ENCODE measurements around the gene OPTC.

OPTC gene

DNA sequence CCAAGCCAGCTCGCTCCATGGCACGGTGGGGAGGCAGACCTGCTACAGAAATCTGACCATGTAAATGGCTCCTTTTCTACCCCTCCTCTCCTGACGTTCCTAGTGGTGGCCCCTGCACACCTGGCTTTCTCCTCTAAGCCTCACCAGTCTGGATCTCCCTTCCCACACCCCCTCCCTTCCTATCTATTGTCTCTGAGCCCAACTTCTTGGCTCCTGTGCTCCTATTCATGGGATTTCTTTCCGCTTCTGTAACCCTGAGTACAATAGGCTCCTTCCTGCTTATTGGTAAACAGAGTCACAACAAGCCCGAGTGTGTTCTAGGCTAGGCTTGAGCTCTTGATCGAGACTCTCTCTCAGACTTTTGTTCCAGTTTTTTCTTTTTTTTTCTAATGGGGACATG lies 17.6 kb downstream of the OPTC start:
- Histone ChIP-seq H3K79me2 (ENCODE audit: insufficient read depth, low read length) (no peaks in the 10 kb centered on the region), H3K9me3 (ENCODE audit: insufficient read depth, low read length) (no peaks in the 10 kb centered on the region), H4K20me1 (ENCODE audit: low read depth, low read length) (no peaks in the 10 kb centered on the region), H3F3A (ENCODE audit: insufficient read depth) (no peaks in the 10 kb centered on the region), H3K27ac (ENCODE audit: low read depth, low read length) (no peak overlapping the region), H3K27me3 (ENCODE audit: low read length) (no peaks in the 10 kb centered on the region), H3K4me3 (ENCODE audit: insufficient read depth, low read length, poor library complexity, severe bottlenecking) (no peak overlapping the region), H3K9ac (ENCODE audit: low read length) (no peak overlapping the region), H3K36me3 (ENCODE audit: low read length) (no peaks in the 10 kb centered on the region), H3K4me2 (ENCODE audit: low read depth, low read length, poor library complexity, severe bottlenecking) (no peak overlapping the region), H3K9me2 (replicated peaks; ENCODE audit: insufficient read depth, low read length) (no peaks in the 10 kb centered on the region), H2AFZ (ENCODE audit: low read depth, low read length, severe bottlenecking) (no peak overlapping the region)
- no peak for TF ChIP-seq EZH2phosphoT487 (conservative IDR thresholded peaks at IDR 0.05; ENCODE audit: low read length)
- TF ChIP-seq, protein P1, sequence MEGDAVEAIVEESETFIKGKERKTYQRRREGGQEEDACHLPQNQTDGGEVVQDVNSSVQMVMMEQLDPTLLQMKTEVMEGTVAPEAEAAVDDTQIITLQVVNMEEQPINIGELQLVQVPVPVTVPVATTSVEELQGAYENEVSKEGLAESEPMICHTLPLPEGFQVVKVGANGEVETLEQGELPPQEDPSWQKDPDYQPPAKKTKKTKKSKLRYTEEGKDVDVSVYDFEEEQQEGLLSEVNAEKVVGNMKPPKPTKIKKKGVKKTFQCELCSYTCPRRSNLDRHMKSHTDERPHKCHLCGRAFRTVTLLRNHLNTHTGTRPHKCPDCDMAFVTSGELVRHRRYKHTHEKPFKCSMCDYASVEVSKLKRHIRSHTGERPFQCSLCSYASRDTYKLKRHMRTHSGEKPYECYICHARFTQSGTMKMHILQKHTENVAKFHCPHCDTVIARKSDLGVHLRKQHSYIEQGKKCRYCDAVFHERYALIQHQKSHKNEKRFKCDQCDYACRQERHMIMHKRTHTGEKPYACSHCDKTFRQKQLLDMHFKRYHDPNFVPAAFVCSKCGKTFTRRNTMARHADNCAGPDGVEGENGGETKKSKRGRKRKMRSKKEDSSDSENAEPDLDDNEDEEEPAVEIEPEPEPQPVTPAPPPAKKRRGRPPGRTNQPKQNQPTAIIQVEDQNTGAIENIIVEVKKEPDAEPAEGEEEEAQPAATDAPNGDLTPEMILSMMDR (IDR thresholded peaks at IDR 0.05; ENCODE audit: insufficient read depth, low read length, poor library complexity, severe bottlenecking): no peak

DNA sequence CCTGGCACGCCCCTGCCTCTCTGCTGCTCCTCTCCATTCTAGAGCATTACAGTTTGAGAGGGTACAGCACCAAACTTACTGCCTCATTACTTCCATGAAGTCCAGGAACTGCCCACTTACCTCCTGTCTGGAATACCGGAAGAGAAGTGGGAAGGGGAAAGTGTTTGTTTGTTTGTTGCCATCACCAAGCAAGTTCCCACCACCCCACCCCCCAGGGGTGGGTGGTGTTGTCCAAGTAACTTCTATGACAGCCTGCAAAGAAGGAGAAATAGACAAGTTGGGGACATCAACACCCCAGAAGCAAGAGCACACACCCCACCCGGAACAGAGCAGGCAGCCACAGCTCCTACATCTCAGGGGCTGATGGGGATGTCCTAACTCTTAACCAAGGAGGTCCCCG lies 18.0 kb downstream of the OPTC start:
- Histone ChIP-seq H3K9me2 (replicated peaks; ENCODE audit: insufficient read depth, low read length) (no peaks in the 10 kb centered on the region), H2AFZ (ENCODE audit: low read depth, low read length, severe bottlenecking) (no peak overlapping the region), H3K27ac (ENCODE audit: low read depth, low read length) (no peak overlapping the region), H3F3A (ENCODE audit: insufficient read depth) (no peaks in the 10 kb centered on the region), H3K9ac (ENCODE audit: low read length) (no peak overlapping the region), H3K9me3 (ENCODE audit: insufficient read depth, low read length) (no peaks in the 10 kb centered on the region), H3K36me3 (ENCODE audit: low read length) (no peaks in the 10 kb centered on the region), H3K27me3 (ENCODE audit: low read length) (no peaks in the 10 kb centered on the region), H3K4me3 (ENCODE audit: insufficient read depth, low read length, poor library complexity, severe bottlenecking) (no peak overlapping the region), H3K4me2 (ENCODE audit: low read depth, low read length, poor library complexity, severe bottlenecking) (no peak overlapping the region), H3K79me2 (ENCODE audit: insufficient read depth, low read length) (no peaks in the 10 kb centered on the region), H4K20me1 (ENCODE audit: low read depth, low read length) (no peaks in the 10 kb centered on the region)
- TF ChIP-seq, protein P1 (IDR thresholded peaks at IDR 0.05; ENCODE audit: insufficient read depth, low read length, poor library complexity, severe bottlenecking): no peak
- TF ChIP-seq EZH2phosphoT487 (conservative IDR thresholded peaks at IDR 0.05; ENCODE audit: low read length): no peak

DNA sequence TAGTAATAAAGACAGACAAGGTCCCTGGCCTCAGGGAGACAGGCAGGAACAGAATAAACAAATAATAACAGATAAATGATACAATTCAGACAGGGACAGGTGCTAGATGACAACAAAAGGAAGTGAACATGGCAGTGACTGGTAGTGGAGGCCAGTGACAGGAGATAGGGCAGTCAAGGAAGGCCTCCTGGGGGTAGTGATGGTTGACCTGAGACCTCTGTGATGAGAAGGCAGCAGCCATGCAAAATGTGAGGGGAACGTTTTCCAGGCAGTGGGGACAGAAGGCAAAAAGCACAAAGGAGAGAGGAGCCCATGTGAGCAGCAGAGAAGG lies 18.5 kb downstream of the OPTC start:
- TF ChIP-seq, protein P1 (IDR thresholded peaks at IDR 0.05; ENCODE audit: insufficient read depth, low read length, poor library complexity, severe bottlenecking): no peak
- TF ChIP-seq EZH2phosphoT487 (conservative IDR thresholded peaks at IDR 0.05; ENCODE audit: low read length): no peak
- no peaks in the 10 kb centered on the region for H3K27me3 ChIP-seq (ENCODE audit: low read length)
- no peaks in the 10 kb centered on the region for H3K9me3 ChIP-seq (ENCODE audit: insufficient read depth, low read length)
- no peaks in the 10 kb centered on the region for H3K79me2 ChIP-seq (ENCODE audit: insufficient read depth, low read length)
- H4K20me1 ChIP-seq (ENCODE audit: low read depth, low read length): no peaks in the 10 kb centered on the region
- no peak overlapping the region for H3K9ac ChIP-seq (ENCODE audit: low read length)
- H3F3A ChIP-seq (ENCODE audit: insufficient read depth): no peaks in the 10 kb centered on the region
- H3K27ac ChIP-seq (ENCODE audit: low read depth, low read length): no peak overlapping the region
- H3K4me3 ChIP-seq (ENCODE audit: insufficient read depth, low read length, poor library complexity, severe bottlenecking): no peak overlapping the region
- no peaks in the 10 kb centered on the region for H3K36me3 ChIP-seq (ENCODE audit: low read length)
- no peak overlapping the region for H3K4me2 ChIP-seq (ENCODE audit: low read depth, low read length, poor library complexity, severe bottlenecking)
- no peak overlapping the region for H2AFZ ChIP-seq (ENCODE audit: low read depth, low read length, severe bottlenecking)
- no peaks in the 10 kb centered on the region for H3K9me2 ChIP-seq (replicated peaks; ENCODE audit: insufficient read depth, low read length)

All from SU-DHL-6 (cell line).